Right lobe of liver (tissue), 4 donors: Measurements from ENCODE around the gene ICA1.

ENCODE experiments used
- POLR2A ChIP-seq: fragments of 450-650 bp; IDR thresholded peaks from one replicate; pipeline ENCODE4 v1.6.1; 2017; ENCODE audit warnings: antibody characterized with exemption, mild to moderate bottlenecking
- TF ChIP-seq, protein P1 (sequence below), 4 donors: fragments of 200-600 bp in 3 of 4; fragments of 450-650 bp in 1 of 4; IDR thresholded peaks; one replicate each; pipeline versions ENCODE4 v1.5.1 to v1.8.0; 2016 to 2022; ENCODE audit warnings: antibody characterized with exemption in 4 of 4, mild to moderate bottlenecking in 2 of 4
- donor health status: DM: no; HTN: no; CAD: no.
- donor health status: DM: no; HTN: no; CAD: no.
- donor health status: DM: no; HTN: yes; CAD: no.

DNA sequence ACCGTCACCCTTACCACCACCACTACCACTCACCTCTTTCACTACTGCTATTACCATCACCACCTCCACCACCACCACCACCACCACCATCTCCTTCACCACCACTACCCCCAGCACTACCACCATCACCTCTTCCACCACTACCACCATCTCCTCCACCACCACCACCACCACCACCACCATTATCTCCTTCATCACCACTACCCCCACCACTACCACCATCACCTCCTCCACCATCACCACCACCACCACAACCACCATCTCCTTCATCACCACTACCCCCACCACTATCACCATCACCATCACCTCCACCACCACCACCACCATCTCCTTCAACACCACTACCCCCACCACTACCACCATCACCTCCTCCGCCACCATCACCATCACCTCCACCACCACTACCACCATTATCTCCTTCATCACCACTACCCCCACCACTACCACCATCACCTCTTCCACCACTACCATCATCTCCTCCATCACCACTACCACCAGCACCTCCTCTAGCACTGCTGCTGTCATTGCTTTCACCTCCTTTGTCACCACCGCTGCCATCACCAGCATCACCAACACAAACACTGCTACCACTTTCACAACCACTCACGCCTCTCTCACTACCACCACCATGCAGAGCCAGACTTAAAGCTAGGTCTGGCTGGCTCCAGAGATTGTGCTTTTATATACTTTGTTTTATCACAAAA is 109.3 kb downstream of the ICA1 start:
- TF ChIP-seq, protein P1, sequence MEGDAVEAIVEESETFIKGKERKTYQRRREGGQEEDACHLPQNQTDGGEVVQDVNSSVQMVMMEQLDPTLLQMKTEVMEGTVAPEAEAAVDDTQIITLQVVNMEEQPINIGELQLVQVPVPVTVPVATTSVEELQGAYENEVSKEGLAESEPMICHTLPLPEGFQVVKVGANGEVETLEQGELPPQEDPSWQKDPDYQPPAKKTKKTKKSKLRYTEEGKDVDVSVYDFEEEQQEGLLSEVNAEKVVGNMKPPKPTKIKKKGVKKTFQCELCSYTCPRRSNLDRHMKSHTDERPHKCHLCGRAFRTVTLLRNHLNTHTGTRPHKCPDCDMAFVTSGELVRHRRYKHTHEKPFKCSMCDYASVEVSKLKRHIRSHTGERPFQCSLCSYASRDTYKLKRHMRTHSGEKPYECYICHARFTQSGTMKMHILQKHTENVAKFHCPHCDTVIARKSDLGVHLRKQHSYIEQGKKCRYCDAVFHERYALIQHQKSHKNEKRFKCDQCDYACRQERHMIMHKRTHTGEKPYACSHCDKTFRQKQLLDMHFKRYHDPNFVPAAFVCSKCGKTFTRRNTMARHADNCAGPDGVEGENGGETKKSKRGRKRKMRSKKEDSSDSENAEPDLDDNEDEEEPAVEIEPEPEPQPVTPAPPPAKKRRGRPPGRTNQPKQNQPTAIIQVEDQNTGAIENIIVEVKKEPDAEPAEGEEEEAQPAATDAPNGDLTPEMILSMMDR (IDR thresholded peaks at IDR 0.05): no peak
- no peak for TF ChIP-seq POLR2A
